Vagina (tissue), 2 donors: ENCODE results near the gene KCNK4. TPM values are rescaled to one million over a fixed set of nuclear protein-coding genes. Genes with fewer than 3 reads are reported as not detected.

Experiments
- DNase-seq, 2 donors: peaks; one replicate each; pipeline ENCODE4 v3.0.0-alpha.2; 2017; ENCODE audit errors: extremely low spot score in 2 of 2
- H3K27ac ChIP-seq: fragments of 200-600 bp; sonication (generic); one replicate; pipeline ENCODE4 v1.5.1; 2019
- H3K27me3 ChIP-seq: fragments of 200-600 bp; sonication (generic); one replicate; pipeline ENCODE4 v1.5.1; 2019
- H3K36me3 ChIP-seq, 2 donors: fragments of 200-600 bp; sonication (generic); one replicate each; pipeline ENCODE4 v1.5.1; 2017 to 2019
- H3K4me1 ChIP-seq: fragments of 200-600 bp; sonication (generic); one replicate; pipeline ENCODE4 v1.5.1; 2019
- H3K4me3 ChIP-seq, 2 donors: fragments of 200-600 bp; sonication (generic); 1 replicate in 1 of 2; 2 replicates in 1 of 2; pipeline ENCODE4 v1.5.1; 2016 to 2019
- H3K9me3 ChIP-seq: fragments of 200-600 bp; sonication (generic); one replicate; pipeline ENCODE4 v1.5.1; 2019
- POLR2A ChIP-seq, 2 donors: fragments of 450-650 bp; IDR thresholded peaks; one replicate each; pipeline ENCODE4 v1.6.1; 2017; ENCODE audit warnings: antibody characterized with exemption in 2 of 2, mild to moderate bottlenecking in 2 of 2, moderate library complexity in 2 of 2
- POLR2AphosphoS5 ChIP-seq, 2 donors: sonication (generic); formaldehyde crosslinking; IDR thresholded peaks; one replicate each; pipeline ENCODE4 v1.9.0; 2017; ENCODE audit warnings: antibody characterized with exemption in 2 of 2, mild to moderate bottlenecking in 2 of 2, low read depth in 1 of 2; ENCODE audit not compliant: insufficient read depth in 1 of 2
- intact Hi-C: fragments of 100-400 bp; cut with DNase I; formaldehyde crosslinking; loops from one replicate; pipeline ENCODE4 v1.15.1; 2023
- microRNA-seq: library from miRNA; unstranded; fragments of <30 nt; microRNA quantifications from one replicate; pipeline ENCODE4, GENCODE V29; 2017; ENCODE audit warnings: borderline number of aligned reads, borderline replicate concordance
- small RNA-seq: library from RNA; depleted of rRNA; stranded (forward); fragments of <200 nt; gene quantifications from one replicate; pipeline ENCODE3, GENCODE V24; 2016
- total RNA-seq: library from RNA; depleted of rRNA; stranded (reverse); fragments of >200 nt; gene quantifications from one replicate; pipeline ENCODE4 v1.2.3, GENCODE V29; 2016
- TF ChIP-seq, protein P1 (sequence below), 3 experiments: fragments of 450-650 bp in 2 of 3; fragments of 200-600 bp in 1 of 3; sonication (generic) in 1 of 3; IDR thresholded peaks; one replicate each; pipeline ENCODE4 v1.5.1; 2017 to 2019; ENCODE audit warnings: antibody characterized with exemption in 3 of 3, mild to moderate bottlenecking in 2 of 3, moderate library complexity in 2 of 3

The KCNK4 gene
- total RNA-seq, 1 donor from 2014 or later = 0.98 TPM

DNA sequence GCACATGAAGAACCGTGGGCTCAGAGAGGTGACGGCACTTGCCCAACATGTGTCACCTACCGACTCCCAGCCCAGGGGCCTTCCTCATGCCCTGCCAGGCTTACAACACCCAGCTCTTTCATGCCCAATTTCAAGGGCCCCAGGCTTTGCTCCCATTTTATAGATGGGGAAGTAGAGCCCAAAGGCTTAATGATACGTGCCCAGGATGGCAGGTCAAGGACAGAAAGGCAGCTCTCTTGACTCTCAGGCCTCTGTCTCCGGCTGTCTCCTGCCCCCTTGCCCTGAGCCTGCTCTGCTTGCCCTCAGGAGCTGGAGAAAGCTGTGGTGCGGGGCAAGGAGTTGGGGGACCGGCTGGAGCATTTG, 57.9 kb downstream of the KCNK4 start:
- Histone ChIP-seq H3K4me1 (peaks cover 8% of the 10 kb centered on the region), H3K27ac (no peak overlapping the region), H3K9me3 (no peaks in the 10 kb centered on the region), H3K27me3 (no peaks in the 10 kb centered on the region), H3K36me3 (no peaks in the 10 kb centered on the region), H3K4me3 (no peak overlapping the region)
- DNase-seq = no peak
- intact Hi-C loops = no loop called here
- TF ChIP-seq POLR2AphosphoS5 (IDR thresholded peaks at IDR 0.05; ENCODE audit: insufficient read depth in 1 of 2, low read depth in 1 of 2) (no peak), POLR2A (IDR thresholded peaks at IDR 0.05) (no peak)
- TF ChIP-seq, protein P1, sequence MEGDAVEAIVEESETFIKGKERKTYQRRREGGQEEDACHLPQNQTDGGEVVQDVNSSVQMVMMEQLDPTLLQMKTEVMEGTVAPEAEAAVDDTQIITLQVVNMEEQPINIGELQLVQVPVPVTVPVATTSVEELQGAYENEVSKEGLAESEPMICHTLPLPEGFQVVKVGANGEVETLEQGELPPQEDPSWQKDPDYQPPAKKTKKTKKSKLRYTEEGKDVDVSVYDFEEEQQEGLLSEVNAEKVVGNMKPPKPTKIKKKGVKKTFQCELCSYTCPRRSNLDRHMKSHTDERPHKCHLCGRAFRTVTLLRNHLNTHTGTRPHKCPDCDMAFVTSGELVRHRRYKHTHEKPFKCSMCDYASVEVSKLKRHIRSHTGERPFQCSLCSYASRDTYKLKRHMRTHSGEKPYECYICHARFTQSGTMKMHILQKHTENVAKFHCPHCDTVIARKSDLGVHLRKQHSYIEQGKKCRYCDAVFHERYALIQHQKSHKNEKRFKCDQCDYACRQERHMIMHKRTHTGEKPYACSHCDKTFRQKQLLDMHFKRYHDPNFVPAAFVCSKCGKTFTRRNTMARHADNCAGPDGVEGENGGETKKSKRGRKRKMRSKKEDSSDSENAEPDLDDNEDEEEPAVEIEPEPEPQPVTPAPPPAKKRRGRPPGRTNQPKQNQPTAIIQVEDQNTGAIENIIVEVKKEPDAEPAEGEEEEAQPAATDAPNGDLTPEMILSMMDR (IDR thresholded peaks at IDR 0.05) = no peak

DNA sequence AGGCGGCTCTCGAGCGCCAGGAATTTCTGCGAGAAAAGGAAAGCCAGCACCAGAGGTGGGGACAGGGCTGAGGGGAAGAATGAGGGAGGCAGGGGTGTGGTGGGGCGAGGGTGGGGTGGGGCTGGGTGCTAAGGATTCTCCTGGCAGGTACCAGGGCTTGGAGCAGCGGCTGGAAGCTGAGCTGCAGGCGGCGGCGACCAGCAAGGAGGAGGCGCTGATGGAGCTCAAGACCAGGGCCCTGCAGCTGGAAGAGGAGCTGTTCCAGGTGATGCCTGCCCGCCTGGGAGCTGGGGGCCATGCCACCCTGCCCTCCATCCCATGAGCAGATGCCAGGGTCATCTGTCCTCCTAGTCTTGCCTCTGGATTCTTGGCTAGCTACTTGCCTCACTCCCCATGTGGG, 58.3 kb downstream of the KCNK4 start:
- peaks cover 8% of the 10 kb centered on the region for H3K4me1 ChIP-seq
- TF ChIP-seq, protein P1 (IDR thresholded peaks at IDR 0.05) = no peak
- no peak for TF ChIP-seq POLR2AphosphoS5 (IDR thresholded peaks at IDR 0.05; ENCODE audit: insufficient read depth in 1 of 2, low read depth in 1 of 2)
- TF ChIP-seq POLR2A (IDR thresholded peaks at IDR 0.05) = no peak
- no peak overlapping the region for H3K27ac ChIP-seq
- intact Hi-C loops = no loop called here
- no peaks in the 10 kb centered on the region for H3K36me3 ChIP-seq
- no peak for DNase-seq
- H3K9me3 ChIP-seq = no peaks in the 10 kb centered on the region
- H3K27me3 ChIP-seq = no peaks in the 10 kb centered on the region
- H3K4me3 ChIP-seq = no peak overlapping the region

Small RNA genes within 50 kb of the gene (microRNA-seq; reads per million reads assigned to microRNA genes)
- not detected for gene MIR7155

Small RNA genes within 50 kb of the gene (small RNA-seq; reads per million reads assigned to genes)
- not detected for gene MIR7155
- not detected for gene RF00019

Other genes with a start within 250 kb of the KCNK4 start
- gene MACROD1, start 125.2 kb upstream of the KCNK4 start, total RNA-seq = 61.4 TPM
- gene STIP1, start 105.1 kb upstream of the KCNK4 start, total RNA-seq = 91.3 TPM
- gene FERMT3, start 84.6 kb upstream of the KCNK4 start, total RNA-seq = 24.3 TPM
- gene TRPT1, start 65.1 kb upstream of the KCNK4 start, total RNA-seq = 27.7 TPM
- gene NUDT22, start 65.0 kb upstream of the KCNK4 start, total RNA-seq = 38.8 TPM
- gene DNAJC4, start 60.8 kb upstream of the KCNK4 start, total RNA-seq = 43.7 TPM
- 44.9 TPM for gene VEGFB, start 56.7 kb upstream of the KCNK4 start, total RNA-seq
- 66.0 TPM for gene FKBP2, start 50.2 kb upstream of the KCNK4 start, total RNA-seq
- 85.2 TPM for gene PPP1R14B, start 44.4 kb upstream of the KCNK4 start, total RNA-seq
- 33.1 TPM for gene PLCB3, start 39.8 kb upstream of the KCNK4 start, total RNA-seq
- 83.5 TPM for gene BAD, start 6.6 kb upstream of the KCNK4 start, total RNA-seq
- gene GPR137, start 5.5 kb upstream of the KCNK4 start, total RNA-seq = 20.6 TPM
- gene CATSPERZ, start 9.1 kb downstream of the KCNK4 start, total RNA-seq = not detected
- 44.4 TPM for gene ESRRA, start 14.2 kb downstream of the KCNK4 start, total RNA-seq
- gene TRMT112, start 26.3 kb downstream of the KCNK4 start, total RNA-seq = 195 TPM
- 229 TPM for gene PRDX5, start 26.8 kb downstream of the KCNK4 start, total RNA-seq
- gene CCDC88B, start 48.9 kb downstream of the KCNK4 start, total RNA-seq = 7.9 TPM
- gene RPS6KA4, start 67.9 kb downstream of the KCNK4 start, total RNA-seq = 39.3 TPM